GM18526 (cell line): ENCODE measurements around the gene FUCA2.

Source experiments
- POLR2A ChIP-seq: IDR thresholded peaks from 3 replicates; pipeline ENCODE4 v1.6.1; 2011; ENCODE audit not compliant: insufficient read length; ENCODE audit errors: extremely low read depth

Gene FUCA2

DNA sequence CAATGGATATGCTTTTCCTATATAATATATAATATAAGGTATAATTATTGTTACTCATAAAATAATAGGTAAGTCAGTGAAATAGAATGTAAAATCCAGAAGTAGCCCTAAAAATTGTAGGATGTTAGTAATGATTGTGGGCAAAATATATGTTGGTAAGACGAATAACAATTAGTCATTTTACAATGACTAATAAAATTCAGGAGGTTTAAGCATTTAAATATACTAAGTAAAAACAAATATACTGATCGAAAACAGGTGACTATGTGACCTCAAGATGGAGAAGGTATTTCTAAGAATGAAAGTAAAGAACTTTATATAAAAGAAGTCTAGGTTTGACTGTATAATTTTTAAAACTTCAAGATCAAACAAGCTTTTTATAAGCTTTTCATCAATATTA lies 28.9 kb downstream of the FUCA2 start:
- no peak for TF ChIP-seq POLR2A

GRCh38 chr6:143478479-143479062 lies 32.9 kb downstream of the FUCA2 start:
- no peak for TF ChIP-seq POLR2A

DNA sequence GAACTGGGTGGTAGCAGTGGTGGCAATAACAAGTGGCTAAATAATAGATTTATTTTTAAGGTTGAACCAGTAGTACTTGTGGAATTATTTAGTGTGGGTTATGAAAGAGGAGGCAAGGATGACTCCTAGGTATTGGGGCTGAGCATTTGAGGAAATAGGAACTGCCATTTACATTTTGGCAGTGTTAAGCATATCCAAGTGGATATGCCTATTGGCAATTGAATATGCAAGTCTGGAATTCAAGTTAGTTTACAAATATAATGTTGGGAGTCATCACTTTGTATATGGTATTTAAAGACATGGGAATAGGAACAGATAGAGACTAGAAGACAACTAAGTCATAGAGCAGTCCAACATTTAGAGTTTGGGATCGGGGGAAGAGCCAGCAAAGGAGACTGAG lies 35.0 kb downstream of the FUCA2 start:
- TF ChIP-seq POLR2A: no peak

DNA sequence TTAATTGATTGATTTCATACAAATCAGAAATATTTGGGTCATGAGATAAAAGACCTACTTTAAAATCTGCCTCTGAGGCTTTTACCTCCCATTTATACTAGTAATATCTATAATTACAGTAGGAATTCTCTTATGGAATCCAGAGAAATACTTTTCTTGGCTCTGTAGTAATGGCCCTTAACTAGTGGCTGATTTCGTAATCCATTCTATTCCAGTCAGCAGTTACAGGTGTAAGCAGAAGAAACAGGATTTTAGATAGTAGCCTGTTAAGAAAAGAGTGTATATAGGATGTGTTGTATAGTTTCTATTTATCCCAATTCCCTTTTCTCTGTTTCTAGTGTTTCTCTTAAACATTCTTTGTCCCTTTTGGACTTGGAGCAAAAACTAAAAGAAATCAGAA lies 39.7 kb downstream of the FUCA2 start:
- no peak for TF ChIP-seq POLR2A

GRCh38 chr6:143468026-143468425 lies 43.5 kb downstream of the FUCA2 start:
- no peak for TF ChIP-seq POLR2A

- TF ChIP-seq POLR2A: no peak
Measured at GRCh38 chr6:143465546-143465945, 46.0 kb downstream of the FUCA2 start.

GRCh38 chr6:143457563-143458359 lies 53.8 kb downstream of the FUCA2 start:
- TF ChIP-seq POLR2A: no peak

GRCh38 chr6:143451531-143451930 lies 60.0 kb downstream of the FUCA2 start:
- no peak for TF ChIP-seq POLR2A

GRCh38 chr6:143450453-143451371 lies 60.8 kb downstream of the FUCA2 start, which contains the start of the genes ADAT2 and PEX3:
TSS of gene ADAT2 (minus strand) at chr6:143450695. CDS start at chr6:143450658, 37 bp downstream.
TSS of gene PEX3 (plus strand) at chr6:143450805. CDS start at chr6:143451043, 238 bp downstream.
- TF ChIP-seq POLR2A: peak; percentile 72

- TF ChIP-seq POLR2A: no peak
Measured at GRCh38 chr6:143449714-143450452, 61.6 kb downstream of the FUCA2 start.

DNA sequence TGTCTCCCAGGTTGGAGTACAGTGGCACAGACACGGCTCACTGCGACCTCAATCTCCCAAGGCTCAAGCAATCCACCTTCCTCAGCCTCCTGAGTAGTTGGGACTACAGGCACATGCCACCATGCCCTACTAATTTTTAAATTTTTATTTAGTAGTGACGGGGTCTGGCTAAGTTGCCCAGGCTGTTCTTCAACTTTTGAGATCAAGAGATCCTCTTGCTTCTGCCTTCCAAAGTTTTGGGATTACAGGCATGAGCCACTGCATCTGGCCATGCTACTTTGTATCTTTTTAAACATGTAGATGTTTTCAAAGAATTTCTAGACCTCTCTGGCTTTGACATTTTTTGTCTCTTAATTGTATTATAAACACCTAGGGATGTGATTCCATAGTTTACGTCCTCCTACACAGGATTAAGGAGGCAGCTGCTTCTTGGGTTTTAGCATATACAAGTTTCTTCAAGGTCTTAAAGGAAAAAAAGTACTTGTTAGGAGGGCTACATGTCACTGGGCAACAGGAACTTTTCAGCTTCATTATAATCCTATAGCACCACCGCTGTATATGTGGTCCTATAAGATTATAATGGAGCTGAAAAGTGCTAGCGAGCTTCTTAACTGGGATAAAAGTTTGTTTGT lies 62.3 kb downstream of the FUCA2 start:
- no peak for TF ChIP-seq POLR2A
